HT-29 (cell line): ENCODE measurements around the gene HOXC12. TPM values are rescaled to one million over a fixed set of nuclear protein-coding genes. Genes with fewer than 3 reads are reported as not detected.
A peak's percentile ranks its signal among the peaks of the same experiment; 100 is the strongest.

ENCODE experiments used
- DNase-seq: peaks from one replicate; pipeline ENCODE4 v3.0.0-alpha.2; 2015; ENCODE audit warnings: low spot score
- total RNA-seq: library from RNA; depleted of rRNA; stranded (reverse); fragments of >200 nt; shearing (Covaris generic); gene quantifications from 2 replicates; pipeline ENCODE4 v1.2.3, GENCODE V29; 2014; rRNA removed

The HOXC12 gene
- 0.05 TPM in 1 of 2 replicates, not detected in the other for total RNA-seq

- no peak for DNase-seq
Observed at GRCh38 chr12:53954694-53955035, at the start of gene HOXC12. Gene HOXC12 (plus strand): TSS chr12:53954903. CDS start chr12:53954930, 27 bp downstream.

- DNase-seq = no peak
Observed at GRCh38 chr12:53907103-53907502, 47.6 kb upstream of the HOXC12 start.

GRCh38 chr12:53916788-53917655 lies 37.7 kb upstream of the HOXC12 start:
- DNase-seq = no peak

GRCh38 chr12:53924521-53925405 lies 29.9 kb upstream of the HOXC12 start:
- no peak for DNase-seq

- no peak for DNase-seq
Observed at GRCh38 chr12:53927220-53928029, 27.3 kb upstream of the HOXC12 start.

- no peak for DNase-seq
Observed at GRCh38 chr12:53928054-53928835, 26.5 kb upstream of the HOXC12 start.

GRCh38 chr12:53929527-53929926 lies 25.2 kb upstream of the HOXC12 start:
- no peak for DNase-seq

GRCh38 chr12:53930591-53931255 lies 24.0 kb upstream of the HOXC12 start:
- DNase-seq = no peak

- DNase-seq = no peak
Observed at GRCh38 chr12:53931844-53932581, 22.7 kb upstream of the HOXC12 start.

GRCh38 chr12:53932915-53933314 lies 21.8 kb upstream of the HOXC12 start:
- DNase-seq = no peak

- DNase-seq = no peak
Observed at GRCh38 chr12:53935383-53936341, 19.0 kb upstream of the HOXC12 start.

- DNase-seq = no peak
Observed at GRCh38 chr12:53937099-53937498, 17.6 kb upstream of the HOXC12 start.

- DNase-seq = no peak
Observed at GRCh38 chr12:53937596-53938325, 16.9 kb upstream of the HOXC12 start.

- peak; percentile 87 for DNase-seq
Observed at GRCh38 chr12:53938326-53939140, 16.2 kb upstream of the HOXC12 start, which contains the start of gene HOXC13. Gene HOXC13 (plus strand): TSS chr12:53938831. CDS start chr12:53938907, 76 bp downstream.

- no peak for DNase-seq
Observed at GRCh38 chr12:53939141-53940108, 15.3 kb upstream of the HOXC12 start.
